ENCODE results near the gene SPR.

SPR gene

DNA sequence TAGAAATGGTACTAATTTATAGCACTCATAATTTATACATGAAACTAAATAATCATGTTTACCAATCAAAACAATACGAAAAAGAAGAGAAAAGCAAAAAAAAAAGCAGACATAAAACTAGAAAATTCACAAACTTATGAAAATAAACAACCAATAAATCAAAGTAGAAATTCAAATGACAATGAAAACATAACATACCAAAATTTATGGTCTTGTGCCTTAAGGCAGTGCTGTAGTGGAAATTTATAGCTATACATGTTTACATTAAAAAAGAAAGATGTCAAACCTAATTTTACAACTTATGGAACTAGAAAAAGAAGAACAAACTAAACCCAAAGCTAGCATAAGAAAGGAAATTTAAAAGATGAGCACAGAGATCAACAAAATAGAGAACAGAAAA is 16.1 kb upstream of the SPR start:
- Mint-ChIP-seq H3K27ac (no peak overlapping the region), H3K4me3 (no peak overlapping the region), H3K27me3 (peaks cover 30 to 36% of the 10 kb centered on the region in 2 donors), H3K9me3 (peaks cover 5 to 7% of the 10 kb centered on the region in 2 donors), H3K36me3 (no peaks in the 10 kb centered on the region), H3K4me1 (no peaks in the 10 kb centered on the region)
- DNase-seq (no peak), ATAC-seq (replicated peaks) (no peak)

DNA sequence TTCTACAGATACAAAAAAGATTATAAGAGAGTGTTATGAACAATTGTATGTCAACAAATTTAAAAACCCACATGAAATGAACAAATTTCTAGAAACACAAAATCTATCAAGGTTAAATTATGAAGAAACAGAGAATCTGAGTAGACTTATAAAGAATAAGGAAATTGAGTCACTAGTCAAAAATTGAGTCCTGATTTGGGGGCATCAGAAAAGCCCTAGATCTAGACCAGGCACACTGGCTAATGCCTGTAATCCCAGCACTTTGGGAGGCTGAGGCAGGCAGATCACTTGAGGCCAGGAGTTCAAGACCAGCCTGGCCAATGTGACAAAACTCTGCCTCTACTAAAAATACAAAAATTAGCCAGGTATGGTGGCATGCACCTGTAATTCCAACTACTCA is 15.3 kb upstream of the SPR start:
- H3K9me3 Mint-ChIP-seq, result peaks cover 5 to 7% of the 10 kb centered on the region in 2 donors
- peaks cover 25 to 29% of the 10 kb centered on the region in 2 donors for H3K27me3 Mint-ChIP-seq
- no peaks in the 10 kb centered on the region for H3K36me3 Mint-ChIP-seq
- no peak overlapping the region for H3K27ac Mint-ChIP-seq
- ATAC-seq (replicated peaks) (no peak), DNase-seq (no peak)
- no peaks in the 10 kb centered on the region for H3K4me1 Mint-ChIP-seq
- H3K4me3 Mint-ChIP-seq, result no peak overlapping the region

DNA sequence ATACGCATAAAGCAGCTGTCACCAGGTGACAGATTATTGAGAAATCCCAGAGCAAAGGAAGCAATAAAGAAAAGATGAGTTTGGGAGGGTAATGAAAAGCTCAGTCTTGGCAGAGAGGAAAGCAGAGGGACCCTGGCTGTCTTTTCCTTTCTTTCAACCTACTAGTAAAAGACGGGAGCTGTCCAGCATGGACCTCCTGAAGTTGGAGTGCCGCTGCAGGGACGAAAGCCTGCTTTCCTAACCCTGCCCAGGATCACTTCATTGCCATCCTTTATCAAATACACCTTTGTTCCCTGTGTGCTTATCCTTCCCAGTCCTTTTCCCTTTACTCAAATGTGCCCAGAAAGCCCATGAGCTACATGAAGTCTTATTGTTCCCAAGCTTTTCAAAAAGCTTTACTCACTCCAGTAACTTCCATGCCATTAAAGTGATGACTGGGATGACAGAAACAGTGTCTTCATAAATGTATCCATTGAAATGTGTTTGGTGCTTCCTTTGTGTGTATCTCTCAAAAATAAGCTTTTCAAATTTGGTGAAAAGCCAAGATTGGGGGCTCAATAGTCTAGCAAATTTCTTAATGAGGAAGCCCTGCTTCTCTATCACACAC is 3.7 kb upstream of the SPR start:
- Mint-ChIP-seq H3K4me1 (peaks cover 0 to 9% of the 10 kb centered on the region in 2 donors), H3K4me3 (no peak overlapping the region), H3K36me3 (no peaks in the 10 kb centered on the region), H3K27ac (no peak overlapping the region), H3K9me3 (no peaks in the 10 kb centered on the region), H3K27me3 (peaks cover 62% of the 10 kb centered on the region in 2 donors)
- ATAC-seq (replicated peaks) (no peak), DNase-seq (no peak)

DNA sequence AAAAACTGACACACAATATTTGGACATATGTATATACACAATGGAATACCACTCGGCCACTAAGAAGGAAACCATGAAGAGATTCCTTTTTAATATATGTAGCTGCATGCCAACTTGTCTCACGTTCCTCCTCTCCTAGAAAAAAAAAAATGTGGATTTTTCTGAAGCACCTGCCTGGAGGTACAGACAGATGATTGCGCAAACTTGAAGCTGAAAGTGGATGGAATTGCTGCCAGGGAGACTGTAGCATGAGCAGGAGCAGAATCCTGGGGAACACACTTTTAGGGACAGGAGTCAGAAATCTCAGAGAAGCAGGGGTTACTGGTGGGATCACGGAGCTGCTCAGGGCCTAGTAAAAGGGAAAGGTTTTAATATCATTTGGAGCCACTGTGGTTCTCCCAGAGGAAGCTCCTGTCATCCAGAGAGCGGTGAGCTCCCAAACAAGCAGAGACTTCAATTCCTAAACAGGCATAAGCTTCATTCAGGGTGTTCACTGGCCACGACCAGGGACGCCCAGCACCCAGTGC is 640 bp upstream of the SPR start:
- H3K27ac Mint-ChIP-seq, result no peak overlapping the region
- peaks cover 0 to 9% of the 10 kb centered on the region in 2 donors for H3K4me1 Mint-ChIP-seq
- ATAC-seq (replicated peaks) (no peak), DNase-seq (no peak)
- H3K4me3 Mint-ChIP-seq, result peak overlapping the region; percentile 74 to 82
- no peaks in the 10 kb centered on the region for H3K9me3 Mint-ChIP-seq
- H3K27me3 Mint-ChIP-seq, result peaks cover 74 to 81% of the 10 kb centered on the region in 2 donors
- peaks cover under 1 to 8% of the 10 kb centered on the region in 2 donors for H3K36me3 Mint-ChIP-seq

DNA sequence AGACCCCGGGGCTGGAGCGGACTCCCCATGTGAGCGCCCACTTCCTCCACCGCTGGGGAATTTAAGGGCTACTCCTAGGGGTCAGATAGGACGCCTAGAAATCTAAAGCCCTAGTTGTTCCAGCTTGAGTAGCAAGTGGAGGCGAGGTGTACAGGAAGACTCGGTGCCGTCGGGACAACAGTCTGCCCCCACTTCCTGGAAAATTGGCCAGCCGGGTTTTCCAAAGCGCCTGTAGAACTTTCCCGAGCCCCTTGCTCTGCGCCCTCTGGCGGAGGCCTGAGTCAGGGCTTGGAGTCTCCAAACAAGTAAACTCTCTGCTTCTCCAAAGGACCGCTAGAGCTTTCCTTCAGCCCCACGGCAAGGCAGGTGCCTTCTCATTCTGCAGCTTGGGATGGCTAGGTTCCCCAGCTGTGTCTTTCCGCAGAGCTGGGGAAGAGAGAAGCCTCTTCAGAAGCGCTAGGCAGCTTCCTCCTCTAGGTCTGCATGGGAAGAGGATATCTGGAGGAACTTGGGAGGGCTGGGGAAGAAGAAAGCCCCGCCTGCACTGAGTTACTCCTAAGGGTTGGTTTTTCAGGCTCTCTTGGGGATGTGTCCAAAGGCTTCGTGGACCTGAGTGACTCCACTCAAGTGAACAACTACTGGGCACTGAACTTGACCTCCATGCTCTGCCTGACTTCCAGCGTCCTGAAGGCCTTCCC is 681 bp downstream of the SPR start:
- DNase-seq (peak; percentile 38), ATAC-seq (replicated peaks) (peak; percentile 54 to 60)
- Mint-ChIP-seq H3K9me3 (no peaks in the 10 kb centered on the region), H3K27me3 (peaks cover 73 to 84% of the 10 kb centered on the region in 2 donors), H3K36me3 (peaks cover 1 to 11% of the 10 kb centered on the region in 2 donors), H3K4me3 (peak overlapping the region; percentile 82 to 83), H3K27ac (no peak overlapping the region), H3K4me1 (peaks cover 0 to 9% of the 10 kb centered on the region in 2 donors)

DNA sequence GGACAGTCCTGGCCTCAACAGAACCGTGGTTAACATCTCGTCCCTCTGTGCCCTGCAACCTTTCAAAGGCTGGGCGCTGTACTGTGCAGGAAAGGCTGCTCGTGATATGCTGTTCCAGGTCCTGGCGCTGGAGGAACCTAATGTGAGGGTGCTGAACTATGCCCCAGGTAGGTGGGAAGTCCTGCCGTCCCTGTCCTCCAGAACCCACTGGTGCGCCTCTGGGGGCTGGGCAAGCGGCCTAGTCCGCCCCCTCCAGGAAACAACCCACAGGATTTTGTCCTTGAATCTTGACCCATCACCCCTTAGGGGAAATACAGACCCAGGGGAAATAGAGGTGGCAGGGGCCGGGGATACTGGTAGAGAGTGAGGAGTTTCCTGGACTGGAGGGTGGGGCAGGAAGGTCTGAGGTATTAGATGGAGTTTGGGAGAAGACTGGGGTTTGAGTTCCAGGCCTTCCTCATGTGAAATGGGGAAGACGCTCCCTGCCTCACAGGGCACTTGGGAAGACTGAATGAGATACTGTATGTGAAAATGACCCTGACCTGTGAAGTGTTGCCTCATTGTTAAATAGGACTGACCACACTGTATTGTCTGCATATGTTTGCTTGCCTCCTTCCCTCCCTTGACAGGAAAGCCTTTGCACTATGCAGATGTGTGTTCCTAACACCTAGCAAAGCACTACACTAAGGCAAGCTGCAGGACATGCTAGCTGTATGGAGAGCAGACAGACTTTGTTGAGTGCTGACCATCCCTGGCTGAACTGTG is 1.4 kb downstream of the SPR start:
- Mint-ChIP-seq H3K9me3 (no peaks in the 10 kb centered on the region), H3K27ac (no peak overlapping the region), H3K4me3 (no peak overlapping the region)

DNA sequence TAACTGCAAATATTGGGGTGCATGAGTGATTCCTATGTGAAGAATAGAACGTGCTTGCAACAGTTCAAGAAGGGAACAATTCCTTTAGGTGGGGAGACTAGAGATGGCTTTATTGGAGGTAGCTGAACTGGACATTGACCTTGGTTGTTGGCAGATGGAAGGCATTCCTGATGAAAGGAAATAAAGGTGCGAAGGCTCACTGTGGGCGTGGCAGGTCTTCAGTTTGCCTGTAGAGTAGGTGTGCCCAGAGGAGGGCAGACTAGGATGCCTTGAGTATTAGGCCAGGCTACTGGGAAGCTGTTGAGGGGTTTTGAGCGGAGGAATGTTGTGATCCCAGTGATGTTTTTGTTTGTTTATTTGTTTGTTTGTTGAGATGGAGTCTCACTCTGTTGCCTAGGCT is 2.8 kb downstream of the SPR start:
- no peak for DNase-seq
- Mint-ChIP-seq H3K36me3 (peaks cover 1 to 11% of the 10 kb centered on the region in 2 donors), H3K27ac (no peak overlapping the region), H3K27me3 (peaks cover 72 to 84% of the 10 kb centered on the region in 2 donors), H3K4me3 (no peak overlapping the region), H3K4me1 (peaks cover 4 to 22% of the 10 kb centered on the region in 2 donors), H3K9me3 (no peaks in the 10 kb centered on the region)
- no peak for ATAC-seq (replicated peaks)

More for the DNA sequence above, 1.4 kb downstream of the SPR start:
- DNase-seq, result no peak
- no peak for ATAC-seq (replicated peaks)
- peaks cover 0 to 9% of the 10 kb centered on the region in 2 donors for H3K4me1 Mint-ChIP-seq
- peaks cover 1 to 11% of the 10 kb centered on the region in 2 donors for H3K36me3 Mint-ChIP-seq
- H3K27me3 Mint-ChIP-seq, result peaks cover 72 to 84% of the 10 kb centered on the region in 2 donors

DNA sequence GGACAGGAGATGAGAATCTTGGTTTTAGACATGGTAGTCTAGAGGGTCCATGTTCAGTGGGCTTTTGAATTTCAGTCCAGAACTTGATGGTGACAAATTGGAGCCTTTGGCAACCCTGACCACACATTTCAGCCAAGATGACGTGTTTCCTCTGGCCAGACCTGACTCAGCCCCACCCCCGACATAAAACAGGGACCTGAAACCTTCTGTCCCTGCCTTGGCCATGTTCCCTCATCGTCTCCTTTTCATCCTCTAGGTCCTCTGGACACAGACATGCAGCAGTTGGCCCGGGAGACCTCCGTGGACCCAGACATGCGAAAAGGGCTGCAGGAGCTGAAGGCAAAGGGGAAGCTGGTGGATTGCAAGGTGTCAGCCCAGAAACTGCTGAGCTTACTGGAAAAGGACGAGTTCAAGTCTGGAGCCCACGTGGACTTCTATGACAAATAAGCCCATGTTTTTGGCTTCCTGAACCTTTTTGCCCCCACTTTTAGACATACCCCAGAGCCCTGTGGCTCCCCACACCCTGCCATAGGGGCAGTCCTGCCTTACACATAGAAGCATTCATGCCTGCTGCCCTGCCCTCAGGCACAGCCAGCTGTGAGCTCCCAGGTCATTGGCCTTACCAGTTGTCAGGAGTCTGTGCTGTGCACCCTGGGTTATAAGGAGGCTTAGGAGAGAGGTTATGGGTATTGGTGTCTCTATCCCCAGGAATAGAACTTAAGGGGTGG is 4.0 kb downstream of the SPR start:
- peaks cover 68 to 87% of the 10 kb centered on the region in 2 donors for H3K27me3 Mint-ChIP-seq
- H3K27ac Mint-ChIP-seq, result no peak overlapping the region
- ATAC-seq (replicated peaks), result no peak
- H3K4me1 Mint-ChIP-seq, result peaks cover 6 to 31% of the 10 kb centered on the region in 2 donors
- H3K9me3 Mint-ChIP-seq, result no peaks in the 10 kb centered on the region
- H3K36me3 Mint-ChIP-seq, result peaks cover 1 to 11% of the 10 kb centered on the region in 2 donors
- no peak for DNase-seq
- H3K4me3 Mint-ChIP-seq, result no peak overlapping the region

DNA sequence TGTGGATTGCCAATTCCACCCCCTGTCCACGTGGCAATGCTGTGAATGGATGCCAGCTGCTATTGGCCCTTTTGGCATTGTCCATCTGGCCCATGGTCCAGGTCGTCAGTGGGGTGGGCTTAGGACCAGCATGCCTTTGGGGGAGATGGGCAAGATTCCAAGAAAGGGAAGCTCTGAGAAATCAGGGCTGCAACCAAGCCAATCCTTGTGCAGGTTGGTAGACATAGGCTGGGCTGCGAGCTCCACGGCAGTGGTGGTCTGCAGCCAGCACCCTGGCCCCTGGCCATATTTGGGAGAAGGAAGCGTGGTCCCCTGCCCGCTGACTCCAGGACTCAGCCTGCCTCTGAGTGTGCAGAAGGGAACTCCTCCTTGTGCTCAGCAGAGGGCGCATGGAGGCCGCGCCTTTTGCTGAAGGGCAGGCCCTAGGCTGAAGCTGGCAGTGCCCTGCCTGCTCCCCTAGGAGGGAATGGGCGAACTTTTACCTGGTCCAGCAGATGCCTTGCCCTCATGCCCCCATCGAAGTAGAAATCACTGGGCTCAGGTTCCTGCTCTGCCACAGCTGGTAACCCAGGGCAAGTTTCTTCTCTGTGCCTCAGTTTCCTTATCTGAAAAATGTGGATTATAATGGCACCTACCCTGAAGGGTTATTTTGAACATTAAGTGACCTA is 5.4 kb downstream of the SPR start:
- H3K9me3 Mint-ChIP-seq, result no peaks in the 10 kb centered on the region
- peaks cover 1 to 11% of the 10 kb centered on the region in 2 donors for H3K36me3 Mint-ChIP-seq
- DNase-seq (peak; percentile 60), ATAC-seq (replicated peaks) (peak; percentile 85 to 87)
- peaks cover 72 to 92% of the 10 kb centered on the region in 2 donors for H3K27me3 Mint-ChIP-seq
- H3K4me1 Mint-ChIP-seq, result peaks cover 6 to 31% of the 10 kb centered on the region in 2 donors
- H3K4me3 Mint-ChIP-seq, result no peak overlapping the region
- no peak overlapping the region for H3K27ac Mint-ChIP-seq

DNA sequence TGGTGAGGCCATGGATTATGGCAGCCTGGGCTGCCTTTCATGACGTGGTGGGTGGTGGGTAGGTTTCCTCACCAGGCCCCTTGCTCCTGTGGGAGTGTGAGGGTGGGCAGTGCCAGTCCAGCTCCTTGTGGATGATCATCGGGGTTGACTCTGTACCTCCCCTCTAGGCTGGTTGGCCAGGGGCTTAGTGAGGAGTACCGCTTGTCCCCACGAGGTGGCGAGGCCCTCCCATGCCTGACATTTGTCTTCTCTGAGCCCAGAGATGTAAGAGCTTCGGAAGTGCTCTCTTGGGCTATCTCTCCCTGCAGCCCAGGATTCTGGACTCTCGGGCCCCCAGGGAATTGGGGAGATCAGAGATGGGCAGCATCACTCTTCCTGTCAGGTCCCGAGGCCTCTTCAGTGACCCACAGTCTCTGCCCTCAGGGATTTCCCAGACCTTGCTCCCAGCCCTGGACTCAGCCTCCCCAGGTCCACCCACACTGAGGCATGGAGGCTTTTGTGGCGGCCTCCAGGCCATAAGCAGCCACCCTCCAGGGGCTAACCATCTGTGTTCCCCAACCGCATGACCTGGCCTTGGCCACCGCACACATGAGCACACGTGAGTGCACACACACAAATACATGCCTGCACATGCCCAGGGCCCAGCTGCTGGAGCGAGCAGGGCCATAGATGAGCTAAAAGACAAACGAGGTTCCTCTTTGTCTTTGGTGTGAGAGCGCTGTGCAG is 6.5 kb downstream of the SPR start:
- Mint-ChIP-seq H3K9me3 (no peaks in the 10 kb centered on the region), H3K4me3 (no peak overlapping the region), H3K4me1 (peaks cover 6 to 22% of the 10 kb centered on the region in 2 donors), H3K27me3 (peaks cover 75 to 89% of the 10 kb centered on the region in 2 donors), H3K27ac (no peak overlapping the region), H3K36me3 (peaks cover 1 to 11% of the 10 kb centered on the region in 2 donors)
- peak; percentile 76 to 83 for ATAC-seq (replicated peaks)
- DNase-seq, result no peak

DNA sequence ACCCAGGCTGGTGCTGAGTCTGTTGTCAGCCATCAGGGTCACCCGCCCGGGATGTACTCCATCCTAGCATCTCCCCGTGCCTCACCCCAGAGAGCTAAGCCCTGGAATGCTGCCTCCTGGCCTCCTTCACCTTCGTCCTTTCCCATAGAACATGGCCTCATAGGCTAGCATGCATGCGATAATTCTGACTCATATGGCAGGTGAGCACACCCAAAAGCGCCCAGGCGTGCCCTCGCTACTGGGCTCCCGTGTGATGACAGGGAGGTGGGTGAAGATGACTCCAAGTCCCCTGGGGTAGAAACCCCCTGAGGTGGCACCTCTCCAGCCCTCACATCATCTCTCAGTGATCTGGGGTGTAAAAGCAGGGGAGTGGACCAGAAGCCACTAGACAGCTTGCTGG is 7.3 kb downstream of the SPR start:
- H3K4me1 Mint-ChIP-seq, result peaks cover 6 to 22% of the 10 kb centered on the region in 2 donors
- H3K9me3 Mint-ChIP-seq, result no peaks in the 10 kb centered on the region
- ATAC-seq (replicated peaks) (no peak), DNase-seq (no peak)
- peaks cover 1 to 11% of the 10 kb centered on the region in 2 donors for H3K36me3 Mint-ChIP-seq
- H3K4me3 Mint-ChIP-seq, result no peak overlapping the region
- peaks cover 72 to 84% of the 10 kb centered on the region in 2 donors for H3K27me3 Mint-ChIP-seq
- H3K27ac Mint-ChIP-seq, result no peak overlapping the region

DNA sequence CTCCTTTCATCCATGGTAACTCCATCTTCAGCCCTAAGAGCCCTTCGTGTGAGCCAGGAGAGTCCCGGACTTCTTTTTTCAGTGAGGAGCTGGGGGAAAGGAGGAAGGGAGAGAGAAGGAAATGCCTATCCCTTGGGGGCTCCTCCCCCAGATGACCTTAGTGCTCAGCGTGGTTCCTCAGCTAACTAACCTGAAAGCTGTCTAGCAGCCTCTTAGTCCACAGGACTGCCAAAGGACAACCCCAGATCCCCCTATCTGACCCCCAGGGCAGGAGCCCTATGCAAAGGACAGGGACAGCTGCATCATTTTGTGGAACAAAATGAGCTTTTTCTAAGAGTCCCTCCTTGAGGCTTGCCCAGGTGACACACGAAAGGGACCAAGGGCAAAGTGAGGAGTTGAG is 7.9 kb downstream of the SPR start:
- Mint-ChIP-seq H3K4me3 (no peak overlapping the region), H3K27me3 (peaks cover 70 to 83% of the 10 kb centered on the region in 2 donors), H3K27ac (no peak overlapping the region), H3K36me3 (peaks cover 1 to 7% of the 10 kb centered on the region in 2 donors), H3K9me3 (no peaks in the 10 kb centered on the region), H3K4me1 (peaks cover 6 to 22% of the 10 kb centered on the region in 2 donors)
- no peak for DNase-seq
- no peak for ATAC-seq (replicated peaks)

DNA sequence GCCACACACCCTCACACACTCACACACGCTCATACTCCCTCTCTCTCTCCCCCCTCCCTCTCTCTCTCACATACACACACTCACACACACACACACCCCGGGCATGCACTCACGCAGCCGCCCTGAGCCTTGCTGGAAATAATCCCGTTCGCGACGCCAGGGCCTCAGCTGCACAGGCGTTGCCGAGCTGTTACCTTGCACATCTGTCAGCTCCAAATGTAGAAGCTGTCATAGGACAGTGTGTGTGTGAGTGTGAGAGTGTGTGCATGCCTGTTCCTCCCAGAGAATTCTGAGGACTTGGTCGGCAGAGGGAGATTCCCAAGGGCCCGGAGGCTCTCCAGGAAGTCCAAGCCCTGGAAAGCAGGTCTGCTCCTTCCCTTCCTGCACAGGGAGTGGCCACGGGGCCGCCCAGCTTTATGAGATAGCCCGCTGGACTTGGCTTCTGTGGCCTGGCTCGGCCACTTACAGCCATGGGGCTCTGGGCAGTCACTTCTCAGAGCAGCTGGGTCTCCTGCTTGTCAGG is 8.6 kb downstream of the SPR start:
- DNase-seq (no peak), ATAC-seq (replicated peaks) (no peak)
- no peak overlapping the region for H3K27ac Mint-ChIP-seq
- H3K9me3 Mint-ChIP-seq, result no peaks in the 10 kb centered on the region
- H3K4me1 Mint-ChIP-seq, result peaks cover 6 to 22% of the 10 kb centered on the region in 2 donors
- H3K4me3 Mint-ChIP-seq, result peak overlapping the region in 1 of 2 donors; percentile 5
- H3K27me3 Mint-ChIP-seq, result peaks cover 72 to 83% of the 10 kb centered on the region in 2 donors
- peaks cover 1 to 4% of the 10 kb centered on the region in 2 donors for H3K36me3 Mint-ChIP-seq
